Liver (tissue), 9 donors: ENCODE measurements around the gene UMODL1. TPM values are rescaled to one million over a fixed set of nuclear protein-coding genes. Genes with fewer than 3 reads are reported as not detected.

ENCODE experiments used
- DNase-seq: peaks from one replicate; pipeline ENCODE4 v3.0.0-alpha.2; 2017; ENCODE audit warnings: low spot score
- H3K27ac ChIP-seq, 2 donors: one replicate each; pipeline ENCODE4 v1.7.0; 2013; ENCODE audit warnings: inconsistent platforms in 2 of 2, low read length in 2 of 2, control low read depth in 1 of 2, low read depth in 1 of 2, mild to moderate bottlenecking in 1 of 2
- H3K27me3 ChIP-seq, 4 donors: one replicate each; pipeline versions ENCODE4 v1.6.1 to v1.7.0; 2013; ENCODE audit warnings: low read length in 3 of 4, inconsistent platforms in 1 of 4, mild to moderate bottlenecking in 1 of 4, moderate library complexity in 1 of 4; ENCODE audit not compliant: control insufficient read depth in 4 of 4, insufficient read depth in 4 of 4
- H3K36me3 ChIP-seq, 4 donors: one replicate each; pipeline versions ENCODE4 v1.6.1 to v1.7.0; 2013; ENCODE audit warnings: low read length in 3 of 4, mild to moderate bottlenecking in 3 of 4, low read depth in 1 of 4, moderate library complexity in 1 of 4; ENCODE audit not compliant: control insufficient read depth in 4 of 4, insufficient read depth in 3 of 4
- H3K4me1 ChIP-seq, 4 donors: one replicate each; pipeline versions ENCODE4 v1.6.1 to v1.7.0; 2013; ENCODE audit warnings: low read length in 3 of 4, mild to moderate bottlenecking in 3 of 4, moderate library complexity in 1 of 4; ENCODE audit not compliant: control insufficient read depth in 4 of 4, insufficient read depth in 4 of 4
- H3K4me3 ChIP-seq, 3 donors: one replicate each; pipeline versions ENCODE4 v1.6.1 to v1.7.0; 2013; ENCODE audit warnings: low read length in 3 of 3, control low read depth in 1 of 3, low read depth in 1 of 3, mild to moderate bottlenecking in 1 of 3
- H3K9ac ChIP-seq, 2 donors: one replicate each; pipeline ENCODE4 v1.7.0; 2013; ENCODE audit warnings: low read length in 2 of 2, mild to moderate bottlenecking in 2 of 2, moderate library complexity in 2 of 2, control low read depth in 1 of 2, low read depth in 1 of 2
- H3K9me3 ChIP-seq, 4 donors: one replicate each; pipeline versions ENCODE4 v1.6.1 to v1.7.0; 2013; ENCODE audit warnings: low read length in 3 of 4; ENCODE audit not compliant: control insufficient read depth in 4 of 4
- ATF3 ChIP-seq: IDR thresholded peaks from 2 replicates; pipeline ENCODE4 v1.6.1; 2016; ENCODE audit warnings: antibody characterized with exemption
- CTCF ChIP-seq: fragments of 150-350 bp; IDR thresholded peaks from 2 replicates; pipeline ENCODE4 v1.5.1; 2017; ENCODE audit warnings: improper control_type of control experiment, low read depth, low read length; ENCODE audit not compliant: missing input control
- EGR1 ChIP-seq, 2 donors: IDR thresholded peaks; 2 replicates each; pipeline ENCODE4 v1.6.1; 2016 to 2018; ENCODE audit warnings: antibody characterized with exemption in 2 of 2, low read depth in 2 of 2
- FOXA2 ChIP-seq: IDR thresholded peaks from 2 replicates; pipeline ENCODE4 v1.6.1; 2016; ENCODE audit warnings: antibody characterized with exemption
- GABPA ChIP-seq, 2 donors: IDR thresholded peaks in 1 of 2; conservative IDR thresholded peaks in 1 of 2; 2 replicates each; pipeline ENCODE4 v1.6.1; 2016; ENCODE audit warnings: antibody characterized with exemption in 2 of 2, mild to moderate bottlenecking in 1 of 2, moderate library complexity in 1 of 2
- JUND ChIP-seq, 2 donors: IDR thresholded peaks; 2 replicates each; pipeline ENCODE4 v1.6.1; 2016; ENCODE audit warnings: antibody characterized with exemption in 2 of 2
- NR2F2 ChIP-seq: IDR thresholded peaks from 2 replicates; pipeline ENCODE4 v1.6.1; 2016; ENCODE audit warnings: antibody characterized with exemption
- RAD21 ChIP-seq, 2 donors: IDR thresholded peaks; 2 replicates each; pipeline ENCODE4 v1.6.1; 2016; ENCODE audit warnings: antibody characterized with exemption in 2 of 2, mild to moderate bottlenecking in 2 of 2
- REST ChIP-seq: IDR thresholded peaks from 2 replicates; pipeline ENCODE4 v1.6.1; 2016; ENCODE audit warnings: antibody characterized with exemption, mild to moderate bottlenecking
- RXRA ChIP-seq, 2 donors: IDR thresholded peaks; 2 replicates each; pipeline ENCODE4 v1.6.1; 2017 to 2018; ENCODE audit warnings: antibody characterized with exemption in 2 of 2, mild to moderate bottlenecking in 1 of 2
- TAF1 ChIP-seq: conservative IDR thresholded peaks from 2 replicates; pipeline ENCODE4 v1.6.1; 2016; ENCODE audit warnings: antibody characterized with exemption, mild to moderate bottlenecking
- WGBS: extraction: QIAGEN DNeasy Blood & Tissue Kit; methylation state at CpG from one replicate; pipeline ENCODE4 v1.1.7; 2013; 5-methylcytosine and 5-hydroxymethylcytosine counted together
- polyA plus RNA-seq, 2 donors: library from polyadenylated mRNA; stranded (reverse) in 1 of 2; unstranded in 1 of 2; fragments of 200-250 nt in 1 of 2; fragments of >200 nt in 1 of 2; fragmentation: Nextera tagmentation in 1 of 2; extraction: Ambion mirVana in 1 of 2; gene quantifications; one replicate each; pipeline versions ENCODE4 v1.2.1 to v1.2.3, GENCODE V29; 2013 to 2015
- total RNA-seq, 2 donors: library from RNA; depleted of rRNA; stranded (reverse); fragments of >200 nt; gene quantifications; one replicate each; pipeline ENCODE4 v1.2.3, GENCODE V29; 2014
- donor health status: healthy.
- donor health status: healthy.
- donor health status: healthy.
- donor health status: healthy.
- donor health status: healthy.

Gene UMODL1
- total and polyA plus RNA-seq, 4 donors: 0.08 to 0.14 (median 0.08) TPM; not detected in 1

GRCh38 chr21:42106425-42106824, 35.3 kb downstream of the UMODL1 start (continued):
- no peak for TF ChIP-seq REST
- no peak for TF ChIP-seq CTCF
- no peak for TF ChIP-seq JUND (IDR thresholded peaks at IDR 0.05)
- TF ChIP-seq EGR1 (IDR thresholded peaks at IDR 0.05; ENCODE audit: low read depth in 2 of 2): no peak
- TF ChIP-seq FOXA2: no peak
- TF ChIP-seq RAD21 (IDR thresholded peaks at IDR 0.05): no peak
- no peak for TF ChIP-seq GABPA (IDR thresholded peaks at IDR 0.05 in 1 of 2, conservative IDR thresholded peaks at IDR 0.05 in 1 of 2)
- TF ChIP-seq NR2F2: no peak
- no peak for TF ChIP-seq TAF1

GRCh38 chr21:42107177-42107880, 36.2 kb downstream of the UMODL1 start:
- peak; percentile 22 for TF ChIP-seq CTCF
- no peak for TF ChIP-seq EGR1 (IDR thresholded peaks at IDR 0.05; ENCODE audit: low read depth in 2 of 2)
- TF ChIP-seq TAF1: no peak
- Histone ChIP-seq H3K9me3 (no peaks in the 10 kb centered on the region), H3K27ac (no peak overlapping the region), H3K27me3 (no peaks in the 10 kb centered on the region), H3K9ac (no peak overlapping the region), H3K4me1 (no peaks in the 10 kb centered on the region), H3K36me3 (no peaks in the 10 kb centered on the region), H3K4me3 (no peak overlapping the region)
- WGBS: 79% methylated on average over 18 of the region's 18 CpGs
- DNase-seq: no peak

GRCh38 chr21:42107881-42108553, 36.9 kb downstream of the UMODL1 start:
- TF ChIP-seq RXRA (IDR thresholded peaks at IDR 0.05) (no peak), ATF3 (no peak), CTCF (peak; percentile 85), RAD21 (IDR thresholded peaks at IDR 0.05) (peak; percentile 82 to 93)
- no peak overlapping the region for H3K4me3 ChIP-seq
- 26% methylated on average over 18 of the region's 18 CpGs for WGBS
- no peaks in the 10 kb centered on the region for H3K4me1 ChIP-seq
- no peaks in the 10 kb centered on the region for H3K36me3 ChIP-seq
- H3K27me3 ChIP-seq: peaks cover 0 to 3% (median 0%) of the 10 kb centered on the region in 4 donors
- H3K9me3 ChIP-seq: no peaks in the 10 kb centered on the region
- no peak overlapping the region for H3K27ac ChIP-seq
- DNase-seq: peak; percentile 46
- H3K9ac ChIP-seq: no peak overlapping the region
